Neutrophil (primary cell): ENCODE measurements around the gene SUSD3.

Source experiments
- H3K27ac ChIP-seq: fragments of 200-600 bp; sonication (generic); 2 replicates; pipeline ENCODE4 v1.5.1; 2016; ENCODE audit warnings: mild to moderate bottlenecking, moderate library complexity
- H3K27me3 ChIP-seq: fragments of 200-600 bp; sonication (generic); 2 replicates; pipeline ENCODE4 v1.6.0; 2016; ENCODE audit warnings: mild to moderate bottlenecking
- H3K36me3 ChIP-seq: fragments of 200-600 bp; sonication (generic); 2 replicates; pipeline ENCODE4 v1.5.1; 2017
- H3K4me1 ChIP-seq, 2 experiments: fragments of 200-600 bp in 1 of 2; sonication (generic) in 1 of 2; 1 replicate in 1 of 2; 2 replicates in 1 of 2; pipeline versions ENCODE4 v1.5.1 to v1.6.1; 2013 to 2016; ENCODE audit warnings: low read depth in 1 of 2, low read length in 1 of 2, mild to moderate bottlenecking in 1 of 2, moderate library complexity in 1 of 2; ENCODE audit not compliant: control insufficient read depth in 1 of 2, insufficient read depth in 1 of 2
- H3K4me3 ChIP-seq, 2 experiments: fragments of 200-600 bp in 1 of 2; sonication (generic) in 1 of 2; 1 replicate in 1 of 2; 2 replicates in 1 of 2; pipeline ENCODE4 v1.5.1; 2013 to 2016; ENCODE audit warnings: low read depth in 1 of 2, low read length in 1 of 2, mild to moderate bottlenecking in 1 of 2, moderate library complexity in 1 of 2
- H3K9me3 ChIP-seq: fragments of 200-600 bp; sonication (generic); 2 replicates; pipeline ENCODE4 v1.5.1; 2016
- TF ChIP-seq, protein P1 (sequence below): fragments of 200-600 bp; sonication (generic); IDR thresholded peaks from 2 replicates; pipeline ENCODE4 v1.5.1; 2016; ENCODE audit warnings: antibody characterized with exemption

Gene SUSD3

DNA sequence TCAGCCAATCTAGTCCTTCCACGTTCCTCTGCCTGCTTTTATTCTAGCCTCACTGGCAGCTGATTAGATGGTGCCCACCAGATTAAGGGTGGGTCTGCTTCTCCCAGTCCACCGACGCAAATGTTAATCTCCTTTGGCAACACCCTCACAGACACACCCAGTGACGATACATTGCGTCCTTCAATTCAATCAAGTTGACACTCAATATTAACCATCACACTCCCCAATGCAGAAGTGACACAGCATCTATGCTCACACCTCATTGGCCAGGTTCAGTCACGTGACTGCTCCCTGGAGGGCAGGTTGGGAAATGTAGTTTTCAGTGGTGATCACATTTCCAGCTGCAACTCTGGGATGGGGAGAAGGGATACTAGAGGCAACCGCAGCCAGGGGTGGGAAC lies 13.0 kb downstream of the SUSD3 start:
- Histone ChIP-seq H3K4me3 (no peak overlapping the region), H3K36me3 (peaks cover 29% of the 10 kb centered on the region), H3K9me3 (no peaks in the 10 kb centered on the region), H3K4me1 (peaks cover 20 to 24% of the 10 kb centered on the region in 2 experiments), H3K27me3 (no peaks in the 10 kb centered on the region), H3K27ac (peak overlapping the region; percentile 33)
- TF ChIP-seq, protein P1, sequence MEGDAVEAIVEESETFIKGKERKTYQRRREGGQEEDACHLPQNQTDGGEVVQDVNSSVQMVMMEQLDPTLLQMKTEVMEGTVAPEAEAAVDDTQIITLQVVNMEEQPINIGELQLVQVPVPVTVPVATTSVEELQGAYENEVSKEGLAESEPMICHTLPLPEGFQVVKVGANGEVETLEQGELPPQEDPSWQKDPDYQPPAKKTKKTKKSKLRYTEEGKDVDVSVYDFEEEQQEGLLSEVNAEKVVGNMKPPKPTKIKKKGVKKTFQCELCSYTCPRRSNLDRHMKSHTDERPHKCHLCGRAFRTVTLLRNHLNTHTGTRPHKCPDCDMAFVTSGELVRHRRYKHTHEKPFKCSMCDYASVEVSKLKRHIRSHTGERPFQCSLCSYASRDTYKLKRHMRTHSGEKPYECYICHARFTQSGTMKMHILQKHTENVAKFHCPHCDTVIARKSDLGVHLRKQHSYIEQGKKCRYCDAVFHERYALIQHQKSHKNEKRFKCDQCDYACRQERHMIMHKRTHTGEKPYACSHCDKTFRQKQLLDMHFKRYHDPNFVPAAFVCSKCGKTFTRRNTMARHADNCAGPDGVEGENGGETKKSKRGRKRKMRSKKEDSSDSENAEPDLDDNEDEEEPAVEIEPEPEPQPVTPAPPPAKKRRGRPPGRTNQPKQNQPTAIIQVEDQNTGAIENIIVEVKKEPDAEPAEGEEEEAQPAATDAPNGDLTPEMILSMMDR = no peak

DNA sequence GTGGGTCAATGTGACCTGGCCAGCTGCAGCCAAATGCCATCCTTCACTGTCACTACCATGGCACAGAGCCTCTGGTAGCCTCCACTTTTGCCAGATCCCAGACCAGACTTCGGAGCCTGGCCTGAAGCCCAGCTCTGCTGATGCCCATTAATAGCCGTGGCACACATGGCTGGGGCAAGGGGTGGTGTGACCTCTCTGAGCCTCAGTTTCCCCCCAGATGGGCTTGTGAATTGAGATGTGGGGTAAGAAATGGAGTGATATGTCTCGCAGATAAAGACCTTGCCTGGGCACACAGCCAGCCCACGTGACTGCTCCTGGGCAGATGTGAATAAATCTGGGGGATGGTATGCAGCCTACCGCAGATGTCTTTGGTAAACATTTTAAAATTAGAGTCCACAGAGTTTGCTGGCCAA lies 13.9 kb downstream of the SUSD3 start:
- TF ChIP-seq, protein P1 = no peak
- Histone ChIP-seq H3K9me3 (no peaks in the 10 kb centered on the region), H3K27ac (peak overlapping the region; percentile 33), H3K27me3 (no peaks in the 10 kb centered on the region), H3K4me1 (peaks cover 16 to 24% of the 10 kb centered on the region in 2 experiments), H3K4me3 (no peak overlapping the region), H3K36me3 (peaks cover 38% of the 10 kb centered on the region)

DNA sequence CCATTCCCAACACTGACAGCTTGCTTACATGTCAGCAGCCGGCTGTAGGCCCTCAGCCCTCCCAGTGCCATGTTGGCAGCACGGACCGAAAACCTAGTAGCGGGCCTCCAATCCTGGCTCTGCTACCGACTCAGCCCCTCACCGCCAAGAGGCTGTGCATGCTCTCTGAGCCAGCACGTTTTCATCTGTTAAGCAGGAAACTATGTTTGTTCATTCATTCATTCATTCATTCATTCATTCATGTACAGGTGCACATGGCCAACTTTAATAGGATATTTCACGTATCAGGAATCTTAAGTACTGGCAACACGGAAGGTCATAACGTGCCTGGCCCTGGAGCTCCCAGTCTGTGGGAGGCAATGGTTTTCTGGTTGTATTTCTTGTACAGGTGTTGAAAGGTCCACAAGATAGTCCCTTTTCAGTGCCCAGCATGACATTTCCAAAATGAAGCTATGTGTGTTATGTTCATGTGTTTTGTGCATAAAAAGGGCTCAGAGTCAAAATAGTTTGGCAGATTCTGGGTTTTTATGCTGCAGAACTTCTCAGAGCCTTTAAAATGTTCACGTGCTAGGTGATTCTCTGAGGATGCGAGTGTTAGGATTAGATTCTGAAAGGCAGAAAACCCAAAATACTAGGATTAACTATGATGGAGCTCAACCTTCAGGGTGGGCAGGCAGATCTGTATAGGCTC lies 17.7 kb downstream of the SUSD3 start:
- no peak overlapping the region for H3K4me3 ChIP-seq
- H3K9me3 ChIP-seq = no peaks in the 10 kb centered on the region
- no peaks in the 10 kb centered on the region for H3K27me3 ChIP-seq
- H3K4me1 ChIP-seq = peaks cover 10 to 11% of the 10 kb centered on the region in 2 experiments
- peaks cover 63% of the 10 kb centered on the region for H3K36me3 ChIP-seq
- H3K27ac ChIP-seq = no peak overlapping the region
- TF ChIP-seq, protein P1 = no peak

DNA sequence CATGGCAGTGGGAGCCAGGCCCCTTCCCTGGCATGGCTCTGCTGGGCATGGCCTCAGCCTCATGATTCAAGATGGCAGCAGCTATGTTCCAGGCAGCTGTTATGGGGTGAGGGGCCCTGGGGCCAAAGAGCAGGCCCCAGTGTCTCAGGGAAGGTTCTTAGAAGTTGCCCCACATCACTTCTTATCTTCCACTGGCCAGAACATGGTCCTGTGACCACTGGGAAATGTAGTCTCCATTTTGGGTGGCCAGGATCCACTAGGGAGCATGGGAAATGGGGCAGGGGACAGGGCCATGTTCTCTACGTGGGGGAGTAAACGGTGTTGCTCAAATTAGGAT lies 18.3 kb downstream of the SUSD3 start:
- TF ChIP-seq, protein P1 = no peak
- Histone ChIP-seq H3K36me3 (peaks cover 68% of the 10 kb centered on the region), H3K27ac (no peak overlapping the region), H3K27me3 (no peaks in the 10 kb centered on the region), H3K4me3 (no peak overlapping the region), H3K4me1 (peaks cover 7 to 11% of the 10 kb centered on the region in 2 experiments), H3K9me3 (no peaks in the 10 kb centered on the region)

DNA sequence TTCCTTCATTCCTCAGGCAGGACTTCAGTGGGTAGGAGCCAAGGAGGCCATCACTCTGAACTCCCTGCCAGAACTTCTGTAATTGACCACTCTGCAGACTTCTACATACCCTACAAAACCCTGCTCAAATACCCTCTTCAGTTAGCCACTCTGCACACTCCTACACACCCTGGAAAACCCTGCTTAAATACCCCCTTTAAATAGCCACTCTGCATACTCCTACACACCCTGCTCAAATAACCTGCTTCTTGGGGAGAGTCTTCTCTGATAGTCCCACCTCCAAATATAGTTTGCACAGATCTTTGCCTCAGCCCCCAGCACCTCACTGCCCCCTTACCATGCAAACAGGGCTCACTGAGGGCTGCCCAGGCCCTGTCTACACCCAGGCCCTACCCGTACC lies 18.9 kb downstream of the SUSD3 start:
- Histone ChIP-seq H3K9me3 (no peaks in the 10 kb centered on the region), H3K4me3 (no peak overlapping the region), H3K4me1 (peaks cover 5 to 6% of the 10 kb centered on the region in 2 experiments), H3K27ac (peak overlapping the region; percentile 10), H3K27me3 (no peaks in the 10 kb centered on the region), H3K36me3 (peaks cover 70% of the 10 kb centered on the region)
- TF ChIP-seq, protein P1 = no peak
